NCI-H2171 (cell line): Measurements from ENCODE around the gene CHRND.
"Not testable (repeated sequence)": the region's sequence is repeated elsewhere in the genome, so short reads cannot be mapped to it uniquely, and the experiment has no call there.

Source experiments
- DNase-seq: peaks from one replicate; lab custom pipeline; 2025; lab: John Stamatoyannopoulos, UW

The CHRND gene

DNA sequence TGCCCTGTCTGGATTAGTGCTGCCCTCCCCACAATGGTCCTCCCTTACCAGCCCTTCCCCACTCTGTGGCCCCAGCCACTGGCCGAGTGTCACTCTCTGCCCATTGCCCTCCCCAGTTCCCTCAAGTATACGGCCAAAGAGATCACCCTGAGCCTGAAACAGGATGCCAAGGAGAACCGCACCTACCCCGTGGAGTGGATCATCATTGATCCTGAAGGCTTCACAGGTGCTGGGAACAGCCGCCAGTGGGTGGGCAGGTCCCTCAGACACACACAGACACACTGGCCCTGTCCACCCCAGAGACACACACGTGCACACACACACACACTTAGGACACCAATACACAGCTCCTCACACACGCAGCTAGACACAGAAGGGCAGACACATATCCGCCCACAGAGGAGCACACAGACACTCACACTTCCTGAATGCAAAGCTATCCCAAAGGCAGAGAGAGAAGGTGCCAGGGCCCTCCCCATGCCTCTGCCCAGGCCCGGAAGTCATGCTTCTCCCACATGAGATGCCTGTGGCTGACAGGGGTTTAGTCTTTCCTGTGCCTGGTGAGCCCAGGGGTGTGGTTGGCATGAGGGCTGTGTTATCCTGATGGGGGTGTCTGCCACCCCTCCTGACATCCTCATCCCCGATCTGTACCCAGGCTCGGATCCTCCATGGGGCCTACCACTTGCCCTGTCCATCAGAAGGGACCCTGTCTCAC is 2.9 kb downstream of the CHRND start:
- DNase-seq: no peak

DNA sequence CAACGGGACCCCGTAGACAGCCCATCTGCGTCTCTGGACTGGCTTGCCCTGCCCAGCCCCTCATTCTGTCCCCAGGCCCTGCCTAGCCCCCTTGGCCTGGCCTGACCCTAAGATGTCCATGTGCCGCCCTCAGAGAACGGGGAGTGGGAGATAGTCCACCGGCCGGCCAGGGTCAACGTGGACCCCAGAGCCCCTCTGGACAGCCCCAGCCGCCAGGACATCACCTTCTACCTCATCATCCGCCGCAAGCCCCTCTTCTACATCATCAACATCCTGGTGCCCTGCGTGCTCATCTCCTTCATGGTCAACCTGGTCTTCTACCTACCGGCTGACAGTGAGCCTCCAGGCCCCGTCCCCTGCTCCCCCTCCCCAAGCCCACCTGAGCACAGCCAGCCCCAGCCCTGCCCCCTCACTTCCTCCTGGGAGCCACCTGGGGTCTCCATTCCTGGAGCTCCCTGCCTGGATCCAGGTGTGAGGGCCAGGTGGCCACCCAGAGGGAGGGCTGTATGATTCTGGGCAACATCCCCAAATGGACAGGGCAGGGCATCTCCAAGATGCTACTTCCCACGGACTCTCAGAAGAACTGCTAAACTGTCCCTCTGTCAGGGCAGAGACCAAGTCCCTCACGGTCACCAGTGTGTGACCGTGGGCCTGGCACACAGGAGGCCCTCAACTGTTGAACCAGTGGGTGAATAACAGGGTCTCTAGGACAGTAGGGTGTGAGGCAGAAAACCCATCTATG is 4.0 kb downstream of the CHRND start:
- DNase-seq: no peak

GRCh38 chr2:232530626-232531260 is 4.8 kb downstream of the CHRND start:
- DNase-seq: no peak

GRCh38 chr2:232532419-232532818 is 6.5 kb downstream of the CHRND start:
- peak; percentile 52 for DNase-seq

GRCh38 chr2:232532821-232533220 is 6.9 kb downstream of the CHRND start:
- not testable (repeated sequence) for DNase-seq

GRCh38 chr2:232533944-232534710 is 8.2 kb downstream of the CHRND start:
- DNase-seq: no peak

- no peak for DNase-seq
Measured at GRCh38 chr2:232534940-232535651, 9.1 kb downstream of the CHRND start.

GRCh38 chr2:232535761-232536530 is 10.0 kb downstream of the CHRND start:
- DNase-seq: no peak

DNA sequence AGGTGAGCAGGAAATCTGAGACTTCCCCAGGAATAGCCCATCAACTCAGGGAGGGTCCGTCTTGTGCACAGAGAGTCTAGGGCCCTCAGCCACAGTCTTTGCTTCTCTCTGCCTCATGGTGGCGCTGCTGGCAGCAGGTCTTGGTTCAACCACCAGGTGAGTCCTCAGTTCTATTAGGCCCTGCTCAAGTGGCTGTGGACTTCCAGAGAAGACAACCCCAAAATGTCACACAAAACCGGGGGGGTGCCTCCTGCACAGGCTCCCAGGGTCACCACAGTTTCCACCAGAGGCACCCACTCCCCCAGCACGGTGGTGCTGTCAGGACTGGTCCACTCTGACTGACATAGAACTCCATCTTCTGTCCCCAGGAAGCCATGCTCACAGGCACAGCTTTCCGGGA is 11.1 kb downstream of the CHRND start:
- no peak for DNase-seq

GRCh38 chr2:232537499-232537898 is 11.5 kb downstream of the CHRND start:
- no peak for DNase-seq

DNA sequence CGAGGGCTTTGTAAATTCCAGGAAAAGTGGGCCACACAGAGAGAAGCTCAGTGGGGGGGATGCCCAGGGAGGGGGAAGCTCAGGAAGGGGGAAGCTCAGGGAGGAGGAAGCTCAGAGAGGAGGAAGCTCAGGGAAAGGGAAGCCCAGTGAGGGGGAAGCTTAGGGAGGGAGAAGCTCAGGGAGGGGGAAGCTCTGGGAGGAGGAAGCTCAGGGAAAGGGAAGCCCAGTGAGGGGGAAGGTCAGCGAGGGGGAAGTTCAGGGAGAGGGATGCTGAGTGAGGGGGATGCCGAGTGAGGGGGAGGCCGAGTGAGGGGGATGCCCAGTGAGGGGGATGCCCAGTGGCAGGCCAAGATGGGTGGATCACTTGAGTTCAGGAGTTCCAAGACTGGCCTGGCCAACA is 12.7 kb downstream of the CHRND start:
- DNase-seq: no peak

- no peak for DNase-seq
Measured at GRCh38 chr2:232539298-232540231, 13.6 kb downstream of the CHRND start, which contains the start of gene CHRNG. TSS of gene CHRNG (plus strand) at chr2:232539692. CDS start at chr2:232539748, 56 bp downstream.

DNA sequence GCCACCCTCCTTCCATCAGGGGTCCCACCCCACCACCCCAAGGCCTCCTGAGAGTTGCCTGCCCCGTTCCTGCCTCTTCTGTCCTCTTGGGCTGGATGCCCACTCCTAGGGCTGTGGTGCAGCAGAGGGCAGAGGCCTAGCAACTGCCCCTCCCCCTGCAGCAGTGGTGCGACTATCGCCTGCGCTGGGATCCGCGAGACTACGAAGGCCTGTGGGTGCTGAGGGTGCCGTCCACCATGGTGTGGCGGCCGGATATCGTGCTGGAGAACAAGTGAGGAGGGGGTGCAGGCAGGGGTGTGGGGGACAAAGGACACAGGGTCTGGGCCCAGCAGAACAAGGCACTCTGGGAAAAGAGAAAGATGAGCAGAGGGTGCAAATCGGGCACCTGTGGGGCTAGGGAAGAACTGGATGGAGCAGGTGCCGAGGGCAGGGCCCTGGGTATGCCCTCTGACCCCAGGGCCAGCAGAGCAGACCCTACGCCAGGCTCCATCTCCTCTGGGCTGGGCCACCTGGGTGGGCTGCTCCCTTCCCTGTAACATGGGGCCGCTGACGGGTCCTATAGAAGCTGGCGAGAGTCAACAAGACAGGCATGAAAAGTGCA is 14.6 kb downstream of the CHRND start:
- no peak for DNase-seq

DNA sequence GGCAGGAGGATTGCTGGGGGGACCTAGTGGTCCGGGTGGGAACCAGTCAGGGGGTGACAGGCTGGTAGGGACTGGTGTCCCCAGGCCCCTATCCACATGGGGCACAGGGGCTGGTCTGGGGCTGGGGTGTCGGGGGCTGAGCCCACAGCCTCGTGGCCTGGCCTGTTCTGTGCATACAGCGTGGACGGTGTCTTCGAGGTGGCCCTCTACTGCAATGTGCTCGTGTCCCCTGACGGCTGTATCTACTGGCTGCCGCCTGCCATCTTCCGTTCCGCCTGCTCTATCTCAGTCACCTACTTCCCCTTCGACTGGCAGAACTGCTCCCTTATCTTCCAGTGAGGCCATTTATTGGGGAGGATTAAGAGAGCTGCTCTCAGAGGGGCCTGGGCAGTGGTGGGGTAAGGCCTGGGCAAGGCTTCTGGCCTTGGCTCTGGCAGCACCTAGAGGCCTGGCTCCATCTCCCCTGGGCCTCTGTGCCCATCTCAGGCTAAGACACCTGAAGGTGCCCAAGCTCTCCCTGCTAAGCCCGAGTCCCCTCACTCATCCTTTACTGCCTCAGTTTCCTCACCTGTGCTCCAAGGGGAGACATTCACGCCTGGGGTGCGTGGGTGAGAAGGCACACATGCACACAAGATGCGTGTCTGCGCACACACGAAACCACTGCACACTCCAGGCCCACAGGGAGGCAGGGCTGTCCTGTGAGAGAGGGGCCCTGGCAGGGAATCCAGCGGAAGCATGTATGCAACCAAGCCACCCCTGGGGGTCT is 15.4 kb downstream of the CHRND start:
- DNase-seq: no peak

DNA sequence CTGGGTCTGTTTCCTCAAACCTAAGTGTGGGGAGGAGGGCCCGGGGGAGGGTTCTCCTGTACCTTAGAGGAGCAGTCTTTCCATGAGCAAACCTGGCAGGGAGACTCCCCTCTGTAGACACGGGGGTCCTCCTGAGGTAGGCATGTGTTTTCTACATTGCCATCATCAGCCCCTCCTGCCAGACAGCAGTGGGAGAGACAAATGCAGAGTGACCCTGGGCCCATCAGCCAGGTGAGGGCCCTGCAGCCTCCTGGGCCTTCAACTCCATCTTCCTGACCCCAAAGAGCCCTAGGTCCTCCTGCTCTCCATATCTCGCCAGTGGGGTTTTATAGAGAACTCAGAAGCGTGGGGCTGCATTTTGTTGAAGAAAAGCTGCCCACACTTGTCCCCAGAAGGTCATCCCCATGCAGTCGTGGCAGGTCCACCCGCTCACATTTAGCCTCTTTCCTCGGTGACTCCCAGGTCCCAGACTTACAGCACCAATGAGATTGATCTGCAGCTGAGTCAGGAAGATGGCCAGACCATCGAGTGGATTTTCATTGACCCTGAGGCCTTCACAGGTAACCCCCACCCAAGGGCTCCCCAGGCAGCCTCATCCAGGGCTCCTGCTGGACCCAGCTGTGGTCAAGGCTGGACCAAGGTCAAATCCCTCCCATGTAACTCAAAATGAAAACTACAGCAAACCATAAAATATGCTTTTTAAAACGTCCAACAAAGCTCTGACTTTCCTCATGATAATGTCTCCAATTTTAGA is 16.2 kb downstream of the CHRND start:
- no peak for DNase-seq

DNA sequence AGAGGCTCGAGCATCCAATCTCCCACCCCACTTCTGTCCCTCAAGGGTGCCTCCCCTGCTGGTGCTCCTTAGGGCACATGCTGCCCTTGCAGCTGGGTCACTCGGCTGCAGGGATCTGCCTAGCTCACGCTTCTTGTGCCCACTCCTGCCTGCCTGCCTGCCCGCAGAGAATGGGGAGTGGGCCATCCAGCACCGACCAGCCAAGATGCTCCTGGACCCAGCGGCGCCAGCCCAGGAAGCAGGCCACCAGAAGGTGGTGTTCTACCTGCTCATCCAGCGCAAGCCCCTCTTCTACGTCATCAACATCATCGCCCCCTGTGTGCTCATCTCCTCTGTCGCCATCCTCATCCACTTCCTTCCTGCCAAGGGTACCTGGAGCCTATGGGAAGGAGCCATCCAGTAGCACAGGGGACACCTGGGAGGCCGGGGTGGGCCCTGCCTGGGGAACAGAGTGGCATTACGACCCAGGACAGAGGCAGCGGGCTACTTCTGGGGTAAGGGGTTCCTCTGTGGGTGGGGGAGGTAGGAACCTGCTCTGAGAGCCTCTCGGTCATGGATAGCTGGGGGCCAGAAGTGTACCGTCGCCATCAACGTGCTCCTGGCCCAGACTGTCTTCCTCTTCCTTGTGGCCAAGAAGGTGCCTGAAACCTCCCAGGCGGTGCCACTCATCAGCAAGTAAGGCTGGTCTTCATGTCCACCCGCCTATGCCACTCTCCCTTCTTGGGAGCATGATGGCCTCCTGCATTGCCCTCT is 16.9 kb downstream of the CHRND start:
- DNase-seq: no peak

GRCh38 chr2:232543491-232543890 is 17.5 kb downstream of the CHRND start:
- DNase-seq: no peak
